IMR-90 (cell line): Measurements from ENCODE around the gene MED12L. TPM values are rescaled to one million over a fixed set of nuclear protein-coding genes. Genes with fewer than 3 reads are reported as not detected.

Experiments
- ATAC-seq: fragments of 200-7000 bp; cut with Tn5 transposase; 2 replicates; pipeline ENCODE4 v1.9.1; 2020; ENCODE audit warnings: low read depth, mild to moderate bottlenecking, moderate library complexity
- BruUV-seq: library from RNA; stranded (reverse); fragments of 400-500 nt; replicated peaks from 2 replicates; lab custom pipeline; 2021; lab: Mats Ljungman, UMichigan
- CTCF ChIA-PET: fragments of 300-600 bp; formaldehyde crosslinking; extraction: SDS; loops from one replicate; lab custom pipeline; 2021; ENCODE audit warnings: antibody characterized with exemption; lab: Yijun Ruan, JAX
- POLR2A ChIA-PET: fragments of 300-600 bp; sonication (Branson Sonifier 250); formaldehyde crosslinking; loops from one replicate; lab custom pipeline; 2022; ENCODE audit warnings: antibody characterized with exemption; ENCODE audit not compliant: unreplicated experiment; lab: Charles Lee
- DNase-seq: peaks from one replicate; pipeline ENCODE4 v3.0.0; 2013
- H2AFZ ChIP-seq: replicated peaks from 2 replicates; pipeline ENCODE3; 2013; ENCODE audit warnings: low read length, mild to moderate bottlenecking; ENCODE audit not compliant: poor library complexity
- H2AK5ac ChIP-seq: 2 replicates; pipeline ENCODE4 v1.6.1; 2013; ENCODE audit warnings: low read depth, low read length, inconsistent platforms
- H2AK9ac ChIP-seq: replicated peaks from 2 replicates; pipeline ENCODE3; 2013; ENCODE audit warnings: mild to moderate bottlenecking, low read depth, low read length, moderate library complexity; ENCODE audit not compliant: poor library complexity
- H2BK120ac ChIP-seq: 2 replicates; pipeline ENCODE4 v1.6.1; 2013; ENCODE audit warnings: low read depth, low read length, inconsistent platforms
- H2BK15ac ChIP-seq: 3 replicates; pipeline ENCODE4 v1.6.1; 2013; ENCODE audit warnings: low read depth, low read length, inconsistent platforms
- H2BK20ac ChIP-seq: 2 replicates; pipeline ENCODE4 v1.6.1; 2013; ENCODE audit warnings: low read depth, mild to moderate bottlenecking, inconsistent platforms, low read length, moderate library complexity
- H2BK5ac ChIP-seq: 2 replicates; pipeline ENCODE4 v1.6.1; 2013; ENCODE audit warnings: mild to moderate bottlenecking, low read depth, low read length, inconsistent platforms; ENCODE audit not compliant: poor library complexity, severe bottlenecking
- H3K14ac ChIP-seq: replicated peaks from 2 replicates; pipeline ENCODE4 v1.6.1; 2013; ENCODE audit warnings: low read depth, low read length, inconsistent platforms
- H3K18ac ChIP-seq: 2 replicates; pipeline ENCODE4 v1.6.1; 2013; ENCODE audit warnings: low read depth, low read length, control low read depth
- H3K23ac ChIP-seq: 2 replicates; pipeline ENCODE4 v1.6.1; 2013; ENCODE audit warnings: low read depth, low read length, inconsistent platforms
- H3K27ac ChIP-seq: 2 replicates; pipeline ENCODE4 v1.5.1; 2013; ENCODE audit warnings: mild to moderate bottlenecking, control low read depth, low read length; ENCODE audit not compliant: insufficient read depth
- H3K27me3 ChIP-seq: 2 replicates; pipeline ENCODE4 v1.6.1; 2013; ENCODE audit warnings: low read length; ENCODE audit not compliant: control insufficient read depth, insufficient read depth
- H3K36me3 ChIP-seq: 2 replicates; pipeline ENCODE4 v1.6.1; 2013; ENCODE audit warnings: low read length, mixed read lengths; ENCODE audit not compliant: control insufficient read depth, insufficient read depth
- H3K4ac ChIP-seq: 2 replicates; pipeline ENCODE4 v1.6.1; 2013; ENCODE audit warnings: low read depth, low read length, inconsistent platforms
- H3K4me1 ChIP-seq: 2 replicates; pipeline ENCODE4 v1.6.1; 2013; ENCODE audit warnings: low read length, mixed read lengths; ENCODE audit not compliant: control insufficient read depth, insufficient read depth
- H3K4me2 ChIP-seq: 2 replicates; pipeline ENCODE4 v1.6.1; 2013; ENCODE audit warnings: low read depth, mild to moderate bottlenecking, control low read depth, low read length, moderate library complexity
- H3K4me3 ChIP-seq: 2 replicates; pipeline ENCODE4 v1.5.1; 2013; ENCODE audit warnings: low read depth, mild to moderate bottlenecking, control low read depth, low read length, moderate library complexity; ENCODE audit not compliant: insufficient read depth
- H3K56ac ChIP-seq: 2 replicates; pipeline ENCODE4 v1.6.1; 2013; ENCODE audit warnings: low read length, inconsistent platforms; ENCODE audit not compliant: insufficient read depth; ENCODE audit errors: extremely low read depth
- H3K79me1 ChIP-seq, 2 experiments: 2 replicates each; pipeline ENCODE4 v1.6.1; 2013; ENCODE audit warnings: low read length in 2 of 2, inconsistent platforms in 1 of 2, low read depth in 1 of 2
- H3K9ac ChIP-seq: 2 replicates; pipeline ENCODE4 v1.6.1; 2013; ENCODE audit warnings: low read depth, low read length, control low read depth
- H3K9me1 ChIP-seq: 2 replicates; pipeline ENCODE4 v1.6.1; 2013; ENCODE audit warnings: low read length, inconsistent platforms; ENCODE audit not compliant: insufficient read depth
- H3K9me3 ChIP-seq: 2 replicates; pipeline ENCODE4 v1.6.1; 2013; ENCODE audit warnings: low read length; ENCODE audit not compliant: control insufficient read depth, insufficient read depth
- H4K20me1 ChIP-seq: 2 replicates; pipeline ENCODE4 v1.6.1; 2013; ENCODE audit warnings: low read length, inconsistent platforms; ENCODE audit not compliant: insufficient read depth
- H4K5ac ChIP-seq: 2 replicates; pipeline ENCODE4 v1.6.1; 2013; ENCODE audit warnings: mild to moderate bottlenecking, low read depth, low read length, control low read depth
- H4K8ac ChIP-seq, 2 experiments: 2 replicates each; pipeline ENCODE4 v1.6.1; 2013; ENCODE audit warnings: low read depth in 2 of 2, low read length in 2 of 2, control low read depth in 1 of 2, inconsistent platforms in 1 of 2
- H4K91ac ChIP-seq: 2 replicates; pipeline ENCODE4 v1.6.1; 2013; ENCODE audit warnings: low read depth, low read length, inconsistent platforms; ENCODE audit not compliant: insufficient read depth
- BHLHE40 ChIP-seq: fragments of 150-350 bp; IDR thresholded peaks from 2 replicates; pipeline ENCODE4 v1.6.1; 2016; ENCODE audit warnings: mild to moderate bottlenecking, low read depth, low read length
- CEBPB ChIP-seq: IDR thresholded peaks from 2 replicates; pipeline ENCODE4 v1.6.1; 2012; ENCODE audit warnings: low read depth, low read length, improper control_type of control experiment
- RAD21 ChIP-seq: IDR thresholded peaks from 2 replicates; pipeline ENCODE4 v1.6.1; 2012; ENCODE audit warnings: low read length, improper control_type of control experiment
- RCOR1 ChIP-seq: IDR thresholded peaks from 2 replicates; pipeline ENCODE4 v1.6.1; 2012; ENCODE audit warnings: mild to moderate bottlenecking, low read length, improper control_type of control experiment; ENCODE audit not compliant: insufficient replicate concordance
- RFX5 ChIP-seq: IDR thresholded peaks from 2 replicates; pipeline ENCODE4 v1.8.0; 2012; ENCODE audit warnings: low read depth, mild to moderate bottlenecking, low read length, moderate library complexity
- WGBS, 2 experiments: methylation state at CpG; one replicate each; pipeline versions ENCODE4 v1.1.5 to v1.1.7; 2013; ENCODE audit warnings: missing lambda C conversion rate in 2 of 2; ENCODE audit not compliant: insufficient read length in 1 of 2; ENCODE audit errors: extremely low coverage in 2 of 2; 5-methylcytosine and 5-hydroxymethylcytosine counted together
- dilution Hi-C: fragments of 300-500 bp; cut with HindIII; formaldehyde crosslinking; loops from one replicate; pipeline ENCODE4 v1.14.3; 2018; ENCODE audit warnings: low sequenced_read_pairs; ENCODE audit not compliant: unreplicated experiment
- in situ Hi-C: fragments of 300-500 bp; cut with MboI; formaldehyde crosslinking; loops from 3 replicates; pipeline ENCODE4 v1.14.3; 2019; ENCODE audit warnings: low sequenced_read_pairs, inconsistent platforms, mixed read lengths
- intact Hi-C: fragments of 100-400 bp; cut with micrococcal nuclease; formaldehyde crosslinking; loops from 2 replicates; pipeline ENCODE4 v1.10.0; 2022
- polyA plus RNA-seq, 3 experiments: library from polyadenylated mRNA; depleted of rRNA; stranded (reverse); fragments of >200 nt; gene quantifications; 2 replicates each; pipeline ENCODE4 v1.2.3, GENCODE V29; 2012; ENCODE audit warnings: low replicate concordance in 1 of 3
- total RNA-seq: library from RNA; depleted of rRNA; stranded (reverse); fragments of >200 nt; gene quantifications from 2 replicates; pipeline ENCODE4 v1.2.3, GENCODE V29; 2012
- TF ChIP-seq, protein P1 (sequence below): conservative IDR thresholded peaks from 2 replicates; pipeline ENCODE4 v1.5.1; 2012; ENCODE audit warnings: mild to moderate bottlenecking, low read depth, low read length, improper control_type of control experiment

The MED12L gene
- total and polyA plus RNA-seq, 2 of the 4 experiments (the other 2 are of a cell fraction), result 0.05 to 0.18 TPM

DNA sequence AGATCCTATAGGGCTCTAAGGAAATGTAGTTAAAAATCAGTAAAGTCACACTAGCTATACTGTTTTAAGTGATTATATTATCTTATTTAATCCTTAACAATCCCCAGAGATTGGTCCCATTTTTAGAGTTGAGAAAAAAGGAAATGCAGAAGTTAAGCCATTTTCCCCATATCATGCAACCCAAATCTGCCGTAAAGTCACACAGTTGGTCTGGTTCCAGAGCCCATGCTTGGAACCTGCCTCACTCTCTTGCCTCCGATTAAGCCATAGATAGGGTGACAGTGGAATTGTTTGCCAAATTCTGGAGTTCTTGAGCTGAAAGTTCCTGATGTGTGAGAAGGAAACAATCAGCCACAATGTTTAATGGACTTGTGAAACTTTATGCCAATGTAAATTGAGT is 246.2 kb downstream of the MED12L start:
- BruUV-seq, result no TSS peak
- Histone ChIP-seq H3K36me3 (no peaks in the 10 kb centered on the region), H3K23ac (no peak overlapping the region), H3K14ac (peak overlapping the region; percentile 37; the same call in 1 of the 2 replicates), H2BK5ac (no peak overlapping the region), H3K9me1 (no peaks in the 10 kb centered on the region), H2BK20ac (no peak overlapping the region), H4K5ac (no peak overlapping the region), H3K4me2 (no peak overlapping the region), H3K4ac (no peak overlapping the region), H3K9ac (no peak overlapping the region), H4K8ac (no peak overlapping the region), H3K27me3 (no peaks in the 10 kb centered on the region), H2AK5ac (no peak overlapping the region), H2AFZ (no peak overlapping the region), H3K56ac (no peak overlapping the region), H3K9me3 (no peaks in the 10 kb centered on the region), H3K4me3 (no peak overlapping the region), H2AK9ac (no peak overlapping the region), H3K4me1 (peaks cover 2% of the 10 kb centered on the region; the same call in 1 of the 2 replicates), H3K18ac (no peak overlapping the region), H2BK15ac (no peak overlapping the region), H3K79me1 (no peaks in the 10 kb centered on the region), H4K20me1 (no peaks in the 10 kb centered on the region), H4K91ac (no peak overlapping the region), H2BK120ac (no peak overlapping the region), H3K27ac (no peak overlapping the region)
- ATAC-seq, result no peak
- POLR2A ChIA-PET, result no interaction called here
- TF ChIP-seq CEBPB (no peak), RCOR1 (no peak), BHLHE40 (no peak), RAD21 (no peak), RFX5 (no peak)
- TF ChIP-seq, protein P1, sequence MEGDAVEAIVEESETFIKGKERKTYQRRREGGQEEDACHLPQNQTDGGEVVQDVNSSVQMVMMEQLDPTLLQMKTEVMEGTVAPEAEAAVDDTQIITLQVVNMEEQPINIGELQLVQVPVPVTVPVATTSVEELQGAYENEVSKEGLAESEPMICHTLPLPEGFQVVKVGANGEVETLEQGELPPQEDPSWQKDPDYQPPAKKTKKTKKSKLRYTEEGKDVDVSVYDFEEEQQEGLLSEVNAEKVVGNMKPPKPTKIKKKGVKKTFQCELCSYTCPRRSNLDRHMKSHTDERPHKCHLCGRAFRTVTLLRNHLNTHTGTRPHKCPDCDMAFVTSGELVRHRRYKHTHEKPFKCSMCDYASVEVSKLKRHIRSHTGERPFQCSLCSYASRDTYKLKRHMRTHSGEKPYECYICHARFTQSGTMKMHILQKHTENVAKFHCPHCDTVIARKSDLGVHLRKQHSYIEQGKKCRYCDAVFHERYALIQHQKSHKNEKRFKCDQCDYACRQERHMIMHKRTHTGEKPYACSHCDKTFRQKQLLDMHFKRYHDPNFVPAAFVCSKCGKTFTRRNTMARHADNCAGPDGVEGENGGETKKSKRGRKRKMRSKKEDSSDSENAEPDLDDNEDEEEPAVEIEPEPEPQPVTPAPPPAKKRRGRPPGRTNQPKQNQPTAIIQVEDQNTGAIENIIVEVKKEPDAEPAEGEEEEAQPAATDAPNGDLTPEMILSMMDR, result no peak
- CTCF ChIA-PET, result no interaction called here
- no peak for DNase-seq
- intact Hi-C loops, result no loop called here
- dilution Hi-C loops, result no loop called here
- WGBS, 2 experiments, result no CpG with 5 or more reads among the region's 2 CpGs
- in situ Hi-C loops, result no loop called here
